ENCODE results near the gene HSD11B1. TPM values are rescaled to one million over a fixed set of nuclear protein-coding genes. Genes with fewer than 3 reads are reported as not detected.

The HSD11B1 gene
- total RNA-seq, 4 donors from 2014 or later = 4.2 to 8.6 (median 5.8) TPM; not detected in 1

GRCh38 chr1:209761011-209761635 is 56.5 kb downstream of the HSD11B1 start:
- DNase-seq = no peak
- H3K4me1 ChIP-seq = peaks cover 0 to 14% (median 2%) of the 10 kb centered on the region in 4 donors
- no peak overlapping the region for H3K27ac ChIP-seq
- no peaks in the 10 kb centered on the region for H3K36me3 ChIP-seq
- H3K27me3 ChIP-seq = no peaks in the 10 kb centered on the region
- no peak overlapping the region for H3K4me3 ChIP-seq
- TF ChIP-seq POLR2A (IDR thresholded peaks at IDR 0.05) = no peak
- TF ChIP-seq CTCF (IDR thresholded peaks at IDR 0.05) = no peak
- no peaks in the 10 kb centered on the region for H3K9me3 ChIP-seq

DNA sequence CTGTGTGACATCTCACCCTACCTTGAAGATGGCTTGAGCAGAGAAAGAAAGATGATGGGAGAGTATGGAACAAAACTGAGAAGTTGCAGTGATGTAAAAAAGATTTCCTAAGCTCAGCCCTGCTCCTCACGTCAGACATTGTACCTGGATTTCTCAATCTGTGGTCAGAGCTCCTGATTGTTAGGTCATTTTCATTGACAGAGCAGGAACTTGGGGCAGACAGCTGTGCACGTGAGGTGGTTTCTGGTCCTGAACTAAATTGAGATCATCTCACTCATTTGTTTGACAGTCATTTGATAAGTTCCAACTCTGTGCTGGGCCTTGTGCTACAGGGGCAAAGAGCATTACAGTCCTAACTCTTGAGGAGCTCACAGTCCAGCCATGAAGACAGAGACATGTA is 61.4 kb downstream of the HSD11B1 start:
- peaks cover 0 to 14% (median 9%) of the 10 kb centered on the region in 4 donors for H3K4me1 ChIP-seq
- TF ChIP-seq CTCF (IDR thresholded peaks at IDR 0.05) (no peak), POLR2A (IDR thresholded peaks at IDR 0.05) (no peak)
- H3K4me3 ChIP-seq = no peak overlapping the region
- no peaks in the 10 kb centered on the region for H3K27me3 ChIP-seq
- H3K36me3 ChIP-seq = no peaks in the 10 kb centered on the region
- no peak for DNase-seq
- peak overlapping the region in 1 of 4 donors; percentile 18 for H3K27ac ChIP-seq
- no peaks in the 10 kb centered on the region for H3K9me3 ChIP-seq

GRCh38 chr1:209767096-209767495 is 62.5 kb downstream of the HSD11B1 start:
- Histone ChIP-seq H3K27ac (peak overlapping the region in 2 of 4 donors; percentile 49 to 85), H3K4me1 (peaks cover 0 to 16% (median 9%) of the 10 kb centered on the region in 4 donors), H3K36me3 (no peaks in the 10 kb centered on the region), H3K9me3 (no peaks in the 10 kb centered on the region), H3K4me3 (no peak overlapping the region), H3K27me3 (no peaks in the 10 kb centered on the region)
- no peak for TF ChIP-seq CTCF (IDR thresholded peaks at IDR 0.05)
- TF ChIP-seq POLR2A (IDR thresholded peaks at IDR 0.05) = no peak
- no peak for DNase-seq

DNA sequence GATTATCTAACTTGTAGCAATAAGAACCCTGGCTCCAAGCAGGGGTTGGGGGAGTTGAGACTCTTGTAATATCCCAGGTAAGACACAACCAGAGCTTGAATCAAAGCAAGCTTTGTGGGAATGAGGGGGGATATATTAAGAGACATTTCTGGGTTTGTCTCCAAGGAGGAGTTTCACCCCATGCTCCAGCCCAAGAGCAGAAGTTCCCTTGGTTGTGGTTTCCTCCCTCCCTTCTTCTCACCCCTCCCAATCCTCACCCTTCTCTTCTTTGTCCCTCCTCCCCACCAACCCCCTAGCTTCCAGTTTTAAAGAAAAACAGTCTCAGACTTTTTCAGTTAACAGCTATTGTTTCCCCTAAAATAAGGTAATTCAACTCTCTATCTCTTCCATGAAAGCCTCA is 63.1 kb downstream of the HSD11B1 start:
- peaks cover 0 to 16% (median 9%) of the 10 kb centered on the region in 4 donors for H3K4me1 ChIP-seq
- no peak for DNase-seq
- TF ChIP-seq CTCF (IDR thresholded peaks at IDR 0.05) (no peak), POLR2A (IDR thresholded peaks at IDR 0.05) (no peak)
- no peaks in the 10 kb centered on the region for H3K27me3 ChIP-seq
- H3K36me3 ChIP-seq = no peaks in the 10 kb centered on the region
- no peak overlapping the region for H3K4me3 ChIP-seq
- no peaks in the 10 kb centered on the region for H3K9me3 ChIP-seq
- peak overlapping the region; percentile 49 to 85 (median 78) for H3K27ac ChIP-seq

DNA sequence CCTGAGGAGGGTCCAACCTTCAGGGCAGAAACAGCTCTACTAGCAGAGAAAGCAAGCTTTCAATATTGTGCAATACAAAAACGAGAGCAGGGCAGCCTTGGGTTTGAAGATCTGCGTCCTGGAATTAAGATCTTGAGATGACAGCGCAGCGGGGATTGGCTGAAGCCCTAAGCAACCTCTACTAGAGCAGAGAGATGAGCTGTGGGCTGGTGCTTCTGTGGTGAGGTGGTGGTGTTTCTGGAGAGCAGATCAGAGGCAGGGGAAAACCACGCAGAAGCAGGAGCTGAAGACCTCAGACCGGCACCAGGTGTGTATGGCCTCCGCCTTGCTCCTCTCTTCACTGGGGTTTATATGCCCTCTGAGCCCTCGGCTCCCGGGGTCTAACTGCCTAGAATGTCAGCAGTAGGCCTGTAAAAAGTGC is 63.7 kb downstream of the HSD11B1 start:
- H3K4me1 ChIP-seq = peaks cover 0 to 16% (median 9%) of the 10 kb centered on the region in 4 donors
- DNase-seq = peak in 2 of 3 donors; percentile 90 to 94

More for the DNA sequence above, 63.7 kb downstream of the HSD11B1 start:
- H3K9me3 ChIP-seq = no peaks in the 10 kb centered on the region
- H3K27me3 ChIP-seq = no peaks in the 10 kb centered on the region
- TF ChIP-seq CTCF (IDR thresholded peaks at IDR 0.05) = no peak
- TF ChIP-seq POLR2A (IDR thresholded peaks at IDR 0.05) = peak in 1 of 2 donors; percentile 31
- H3K4me3 ChIP-seq = peak overlapping the region; percentile 33 to 49 (median 39)
- H3K27ac ChIP-seq = peak overlapping the region; percentile 72 to 85 (median 78)
- H3K36me3 ChIP-seq = no peaks in the 10 kb centered on the region

Measured in Peyer's patch (tissue), 4 donors.